Effector memory CD8-positive, alpha-beta T cell (primary cell): ENCODE results near the gene UFD1.

Experiments
- ATAC-seq: fragments of 150-1000 bp; cut with Tn5 transposase; replicated peaks from 2 replicates; pipeline ENCODE4 v1.10.0; 2021; ENCODE audit warnings: mild to moderate bottlenecking, moderate library complexity
- DNase-seq, 3 experiments: peaks; one replicate each; pipeline ENCODE4 v3.0.0; 2021
- H3K27ac Mint-ChIP-seq, 2 donors: one replicate each; pipeline ENCODE4 v1.8.0; 2022; ENCODE audit warnings: mild to moderate bottlenecking in 2 of 2, mixed read lengths in 2 of 2, moderate library complexity in 2 of 2
- H3K27me3 Mint-ChIP-seq, 2 donors: one replicate each; pipeline ENCODE4 v1.8.0; 2022; ENCODE audit warnings: mixed read lengths in 2 of 2
- H3K36me3 Mint-ChIP-seq: one replicate; pipeline ENCODE4 v1.8.0; 2022; ENCODE audit warnings: mild to moderate bottlenecking, moderate library complexity, mixed read lengths; ENCODE audit not compliant: insufficient read depth
- H3K4me1 Mint-ChIP-seq, 2 donors: one replicate each; pipeline ENCODE4 v1.8.0; 2022; ENCODE audit warnings: low read depth in 2 of 2, mixed read lengths in 2 of 2
- H3K4me3 Mint-ChIP-seq, 2 donors: one replicate each; pipeline ENCODE4 v1.8.0; 2022; ENCODE audit warnings: mild to moderate bottlenecking in 2 of 2, mixed read lengths in 2 of 2, moderate library complexity in 2 of 2
- H3K9me3 Mint-ChIP-seq, 2 donors: one replicate each; pipeline ENCODE4 v1.8.0; 2022; ENCODE audit warnings: mixed read lengths in 2 of 2

The UFD1 gene

GRCh38 chr22:19466126-19466716 is 12.8 kb downstream of the UFD1 start:
- Mint-ChIP-seq H3K27ac (no peak overlapping the region), H3K4me3 (no peak overlapping the region), H3K4me1 (peaks cover 10 to 16% of the 10 kb centered on the region in 2 donors), H3K9me3 (no peaks in the 10 kb centered on the region), H3K36me3 (peaks cover 80% of the 10 kb centered on the region), H3K27me3 (no peaks in the 10 kb centered on the region)
- ATAC-seq (no peak), DNase-seq (no peak)

- Mint-ChIP-seq H3K4me1 (peaks cover 10 to 16% of the 10 kb centered on the region in 2 donors), H3K36me3 (peaks cover 82% of the 10 kb centered on the region), H3K9me3 (no peaks in the 10 kb centered on the region), H3K4me3 (no peak overlapping the region), H3K27ac (peak overlapping the region in 1 of 2 donors; percentile 61), H3K27me3 (no peaks in the 10 kb centered on the region)
- DNase-seq (no peak), ATAC-seq (no peak)
These were observed 14.0 kb downstream of the UFD1 start for GRCh38 chr22:19464975-19465374.

- Mint-ChIP-seq H3K4me3 (no peak overlapping the region), H3K27ac (no peak overlapping the region), H3K27me3 (no peaks in the 10 kb centered on the region), H3K9me3 (no peaks in the 10 kb centered on the region), H3K4me1 (peaks cover 10 to 16% of the 10 kb centered on the region in 2 donors), H3K36me3 (peaks cover 78% of the 10 kb centered on the region)
- ATAC-seq (no peak), DNase-seq (no peak)
These were observed 14.4 kb downstream of the UFD1 start for GRCh38 chr22:19464546-19464945.

- Mint-ChIP-seq H3K4me1 (peaks cover 5 to 15% of the 10 kb centered on the region in 2 donors), H3K27ac (no peak overlapping the region), H3K9me3 (no peaks in the 10 kb centered on the region), H3K27me3 (no peaks in the 10 kb centered on the region), H3K36me3 (peaks cover 71% of the 10 kb centered on the region), H3K4me3 (no peak overlapping the region)
- DNase-seq (no peak), ATAC-seq (no peak)
These were observed 15.2 kb downstream of the UFD1 start for GRCh38 chr22:19463491-19464469.

- no peaks in the 10 kb centered on the region for H3K9me3 Mint-ChIP-seq
- H3K4me1 Mint-ChIP-seq: peaks cover 3 to 12% of the 10 kb centered on the region in 2 donors
- H3K27me3 Mint-ChIP-seq: no peaks in the 10 kb centered on the region
- no peak for ATAC-seq
- no peak overlapping the region for H3K4me3 Mint-ChIP-seq
- H3K27ac Mint-ChIP-seq: peak overlapping the region in 1 of 2 donors; percentile 41
- DNase-seq: no peak
- peaks cover 63% of the 10 kb centered on the region for H3K36me3 Mint-ChIP-seq
These were observed 16.0 kb downstream of the UFD1 start for GRCh38 chr22:19463008-19463407.

GRCh38 chr22:19461506-19461905 is 17.5 kb downstream of the UFD1 start:
- Mint-ChIP-seq H3K27me3 (no peaks in the 10 kb centered on the region), H3K27ac (no peak overlapping the region), H3K4me3 (no peak overlapping the region), H3K36me3 (peaks cover 58% of the 10 kb centered on the region), H3K4me1 (peaks cover 3 to 12% of the 10 kb centered on the region in 2 donors), H3K9me3 (no peaks in the 10 kb centered on the region)
- DNase-seq (no peak), ATAC-seq (no peak)

- ATAC-seq (no peak), DNase-seq (no peak)
- Mint-ChIP-seq H3K4me1 (peaks cover 1 to 12% of the 10 kb centered on the region in 2 donors), H3K36me3 (peaks cover 52% of the 10 kb centered on the region), H3K4me3 (no peak overlapping the region), H3K9me3 (no peaks in the 10 kb centered on the region), H3K27ac (no peak overlapping the region), H3K27me3 (no peaks in the 10 kb centered on the region)
These were observed 19.0 kb downstream of the UFD1 start for GRCh38 chr22:19460036-19460435.

GRCh38 chr22:19457828-19458428 is 21.1 kb downstream of the UFD1 start:
- Mint-ChIP-seq H3K36me3 (peaks cover 62% of the 10 kb centered on the region), H3K27ac (no peak overlapping the region), H3K9me3 (no peaks in the 10 kb centered on the region), H3K4me1 (peaks cover 0 to 5% of the 10 kb centered on the region in 2 donors), H3K27me3 (no peaks in the 10 kb centered on the region), H3K4me3 (no peak overlapping the region)
- ATAC-seq (no peak), DNase-seq (no peak)

GRCh38 chr22:19456541-19456940 is 22.5 kb downstream of the UFD1 start:
- no peaks in the 10 kb centered on the region for H3K27me3 Mint-ChIP-seq
- no peak for DNase-seq
- ATAC-seq: no peak
- peaks cover 56% of the 10 kb centered on the region for H3K36me3 Mint-ChIP-seq
- H3K4me3 Mint-ChIP-seq: no peak overlapping the region
- H3K4me1 Mint-ChIP-seq: peaks cover 0 to 5% of the 10 kb centered on the region in 2 donors
- no peak overlapping the region for H3K27ac Mint-ChIP-seq
- H3K9me3 Mint-ChIP-seq: no peaks in the 10 kb centered on the region

- Mint-ChIP-seq H3K4me3 (no peak overlapping the region), H3K4me1 (peaks cover 0 to 5% of the 10 kb centered on the region in 2 donors), H3K27me3 (no peaks in the 10 kb centered on the region), H3K36me3 (peaks cover 49% of the 10 kb centered on the region), H3K9me3 (no peaks in the 10 kb centered on the region), H3K27ac (no peak overlapping the region)
- ATAC-seq (no peak), DNase-seq (no peak)
These were observed 23.2 kb downstream of the UFD1 start for GRCh38 chr22:19455585-19456370.

- Mint-ChIP-seq H3K36me3 (peaks cover 45% of the 10 kb centered on the region), H3K9me3 (no peaks in the 10 kb centered on the region), H3K27ac (no peak overlapping the region), H3K4me3 (no peak overlapping the region), H3K4me1 (peaks cover 0 to 5% of the 10 kb centered on the region in 2 donors), H3K27me3 (no peaks in the 10 kb centered on the region)
- DNase-seq (no peak), ATAC-seq (no peak)
These were observed 24.0 kb downstream of the UFD1 start for GRCh38 chr22:19455033-19455432.

GRCh38 chr22:19454156-19454555 is 24.8 kb downstream of the UFD1 start:
- Mint-ChIP-seq H3K9me3 (no peaks in the 10 kb centered on the region), H3K4me3 (no peak overlapping the region), H3K4me1 (peaks cover 0 to 5% of the 10 kb centered on the region in 2 donors), H3K27me3 (no peaks in the 10 kb centered on the region), H3K36me3 (peaks cover 49% of the 10 kb centered on the region), H3K27ac (peak overlapping the region in 1 of 2 donors; percentile 20)
- ATAC-seq: no peak
- no peak for DNase-seq

- no peaks in the 10 kb centered on the region for H3K9me3 Mint-ChIP-seq
- no peak for DNase-seq
- no peak overlapping the region for H3K4me3 Mint-ChIP-seq
- H3K27ac Mint-ChIP-seq: peak overlapping the region in 1 of 2 donors; percentile 20
- peaks cover 0 to 5% of the 10 kb centered on the region in 2 donors for H3K4me1 Mint-ChIP-seq
- no peak for ATAC-seq
- peaks cover 49% of the 10 kb centered on the region for H3K36me3 Mint-ChIP-seq
- no peaks in the 10 kb centered on the region for H3K27me3 Mint-ChIP-seq
These were observed 25.3 kb downstream of the UFD1 start for GRCh38 chr22:19453718-19454117.
